GM23248 (cell line): ENCODE results near the gene RAPGEF4. TPM values are rescaled to one million over a fixed set of nuclear protein-coding genes. Genes with fewer than 3 reads are reported as not detected.

ENCODE experiments used
- DNase-seq: peaks from one replicate; pipeline ENCODE4 v3.0.0-alpha.2; 2015
- H2AFZ ChIP-seq: fragments of 200-600 bp; sonication (generic); 2 replicates; pipeline ENCODE4 v1.6.1; 2016; ENCODE audit warnings: antibody characterized with exemption
- H3F3A ChIP-seq: fragments of 200-600 bp; sonication (generic); 2 replicates; pipeline ENCODE4 v1.6.1; 2016; ENCODE audit warnings: mild to moderate bottlenecking, antibody characterized with exemption, mixed run types; ENCODE audit not compliant: insufficient read depth
- H3K27ac ChIP-seq: fragments of 200-600 bp; sonication (generic); 2 replicates; pipeline ENCODE4 v1.5.1; 2016; ENCODE audit warnings: mild to moderate bottlenecking
- H3K27me3 ChIP-seq: fragments of 200-600 bp; sonication (generic); replicated peaks from 2 replicates; pipeline ENCODE4 v1.6.1; 2016; ENCODE audit warnings: mild to moderate bottlenecking; ENCODE audit not compliant: insufficient read depth
- H3K36me3 ChIP-seq: fragments of 200-600 bp; sonication (generic); 2 replicates; pipeline ENCODE4 v1.6.1; 2016; ENCODE audit warnings: low read depth, mild to moderate bottlenecking
- H3K4me1 ChIP-seq: fragments of 200-600 bp; sonication (generic); 2 replicates; pipeline ENCODE4 v1.6.1; 2016; ENCODE audit warnings: mild to moderate bottlenecking; ENCODE audit not compliant: insufficient read depth
- H3K4me2 ChIP-seq: fragments of 200-600 bp; sonication (generic); one replicate; pipeline ENCODE4 v1.6.1; 2016; ENCODE audit warnings: mild to moderate bottlenecking; ENCODE audit not compliant: unreplicated experiment
- H3K4me3 ChIP-seq: fragments of 200-600 bp; sonication (generic); 2 replicates; pipeline ENCODE4 v1.5.1; 2016; ENCODE audit warnings: mild to moderate bottlenecking
- H3K79me2 ChIP-seq: fragments of 200-600 bp; sonication (generic); 2 replicates; pipeline ENCODE4 v1.6.1; 2016; ENCODE audit warnings: mild to moderate bottlenecking; ENCODE audit not compliant: insufficient read depth
- H3K9ac ChIP-seq: fragments of 200-600 bp; sonication (generic); 2 replicates; pipeline ENCODE4 v1.6.1; 2016; ENCODE audit warnings: mild to moderate bottlenecking
- H3K9me2 ChIP-seq: fragments of 200-600 bp; sonication (generic); 2 replicates; pipeline ENCODE4 v1.6.1; 2016; ENCODE audit warnings: mixed run types, mild to moderate bottlenecking, moderate library complexity; ENCODE audit not compliant: insufficient read depth
- H3K9me3 ChIP-seq: fragments of 200-600 bp; sonication (generic); one replicate; pipeline ENCODE4 v1.6.1; 2017; ENCODE audit warnings: low read depth
- H4K20me1 ChIP-seq: fragments of 200-600 bp; sonication (generic); 2 replicates; pipeline ENCODE4 v1.6.0; 2016; ENCODE audit not compliant: insufficient read depth
- EZH2 ChIP-seq: fragments of 200-600 bp; sonication (generic); IDR thresholded peaks from 2 replicates; pipeline ENCODE4 v1.6.1; 2018; ENCODE audit warnings: antibody characterized with exemption, mild to moderate bottlenecking; ENCODE audit not compliant: insufficient read depth, poor library complexity, severe bottlenecking
- EZH2phosphoT487 ChIP-seq: fragments of 200-600 bp; sonication (generic); IDR thresholded peaks from 2 replicates; pipeline ENCODE4 v1.6.1; 2018; ENCODE audit warnings: antibody characterized with exemption, moderate library complexity, mild to moderate bottlenecking, low read depth; ENCODE audit not compliant: insufficient read depth
- WGBS, 2 experiments: methylation state at CpG; one replicate each; pipeline ENCODE4 v1.1.6; 2015 to 2017; ENCODE audit warnings: low lambda C conversion rate in 2 of 2, low coverage in 1 of 2; ENCODE audit errors: missing lambda C conversion rate in 2 of 2; 5-methylcytosine and 5-hydroxymethylcytosine counted together
- in situ Hi-C: fragments of 300-500 bp; cut with MboI; formaldehyde crosslinking; loops from 2 replicates; pipeline ENCODE4 v1.15.0; 2020
- polyA plus RNA-seq: library from polyadenylated mRNA; unstranded; fragments of >200 nt; fragmentation: Nextera tagmentation; extraction: Ambion mirVana; gene quantifications from 2 replicates; pipeline ENCODE4 v1.2.1, GENCODE V29; 2016
- total RNA-seq: library from RNA; depleted of rRNA; stranded (reverse); fragments of >200 nt; shearing (Covaris generic); gene quantifications from 2 replicates; pipeline ENCODE4 v1.2.3, GENCODE V29; 2014

The RAPGEF4 gene
- total and polyA plus RNA-seq, 2 experiments from 2014 or later = 2.2 TPM; not detected in 1

DNA sequence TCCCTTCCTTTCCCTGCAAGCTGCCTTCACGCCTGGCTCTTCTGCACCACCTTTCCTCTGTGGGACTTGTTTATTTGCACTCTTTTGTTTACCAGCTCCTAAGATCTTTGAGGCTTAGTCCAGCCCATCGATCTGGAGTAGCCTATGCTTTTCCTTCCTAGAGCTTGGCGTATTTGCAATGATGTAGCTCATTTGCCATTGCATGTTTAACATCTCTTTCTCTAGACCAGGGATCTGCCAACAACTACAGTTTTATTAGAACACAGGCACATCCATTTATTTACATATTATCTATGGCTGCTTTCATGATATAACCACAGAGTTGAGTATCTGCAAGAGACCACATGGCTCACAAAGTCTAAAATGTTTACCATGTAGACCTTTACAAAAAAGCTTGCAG, 150.4 kb downstream of the RAPGEF4 start:
- H3K36me3 ChIP-seq = no peaks in the 10 kb centered on the region
- H3K27ac ChIP-seq = no peak overlapping the region
- H3F3A ChIP-seq = no peaks in the 10 kb centered on the region
- H3K79me2 ChIP-seq = no peaks in the 10 kb centered on the region
- WGBS, 2 experiments = 48 to 57% methylated on average over 3 of the region's 3 CpGs
- no peaks in the 10 kb centered on the region for H3K4me1 ChIP-seq
- H4K20me1 ChIP-seq = no peaks in the 10 kb centered on the region
- H3K9ac ChIP-seq = no peak overlapping the region
- no peak overlapping the region for H2AFZ ChIP-seq
- no peak for DNase-seq
- TF ChIP-seq EZH2 = no peak
- no peak for TF ChIP-seq EZH2phosphoT487
- H3K4me3 ChIP-seq = no peak overlapping the region
- H3K9me3 ChIP-seq = no peaks in the 10 kb centered on the region
- H3K4me2 ChIP-seq = no peak overlapping the region
- H3K9me2 ChIP-seq = no peaks in the 10 kb centered on the region
- in situ Hi-C loops = no loop called here
- H3K27me3 ChIP-seq = 0 out of 2 replicates have a peak, but pooled peaks cover 13% of the 10 kb centered on the region

GRCh38 chr2:172887280-172887679, 151.6 kb downstream of the RAPGEF4 start:
- peaks cover 19% of the 10 kb centered on the region; the same call in 1 of the 2 replicates for H3K27me3 ChIP-seq
- TF ChIP-seq EZH2phosphoT487 (no peak), EZH2 (no peak)
- no peaks in the 10 kb centered on the region for H4K20me1 ChIP-seq
- H3F3A ChIP-seq = no peaks in the 10 kb centered on the region
- H2AFZ ChIP-seq = no peak overlapping the region
- in situ Hi-C loops = no loop called here
- no peak overlapping the region for H3K27ac ChIP-seq
- no peaks in the 10 kb centered on the region for H3K9me3 ChIP-seq
- no peaks in the 10 kb centered on the region for H3K79me2 ChIP-seq
- H3K36me3 ChIP-seq = no peaks in the 10 kb centered on the region
- H3K9ac ChIP-seq = no peak overlapping the region
- H3K9me2 ChIP-seq = no peaks in the 10 kb centered on the region
- H3K4me1 ChIP-seq = no peaks in the 10 kb centered on the region
- H3K4me3 ChIP-seq = no peak overlapping the region
- DNase-seq = no peak
- WGBS, 2 experiments = 81 to 93% methylated on average over 2 of the region's 2 CpGs
- no peak overlapping the region for H3K4me2 ChIP-seq

DNA sequence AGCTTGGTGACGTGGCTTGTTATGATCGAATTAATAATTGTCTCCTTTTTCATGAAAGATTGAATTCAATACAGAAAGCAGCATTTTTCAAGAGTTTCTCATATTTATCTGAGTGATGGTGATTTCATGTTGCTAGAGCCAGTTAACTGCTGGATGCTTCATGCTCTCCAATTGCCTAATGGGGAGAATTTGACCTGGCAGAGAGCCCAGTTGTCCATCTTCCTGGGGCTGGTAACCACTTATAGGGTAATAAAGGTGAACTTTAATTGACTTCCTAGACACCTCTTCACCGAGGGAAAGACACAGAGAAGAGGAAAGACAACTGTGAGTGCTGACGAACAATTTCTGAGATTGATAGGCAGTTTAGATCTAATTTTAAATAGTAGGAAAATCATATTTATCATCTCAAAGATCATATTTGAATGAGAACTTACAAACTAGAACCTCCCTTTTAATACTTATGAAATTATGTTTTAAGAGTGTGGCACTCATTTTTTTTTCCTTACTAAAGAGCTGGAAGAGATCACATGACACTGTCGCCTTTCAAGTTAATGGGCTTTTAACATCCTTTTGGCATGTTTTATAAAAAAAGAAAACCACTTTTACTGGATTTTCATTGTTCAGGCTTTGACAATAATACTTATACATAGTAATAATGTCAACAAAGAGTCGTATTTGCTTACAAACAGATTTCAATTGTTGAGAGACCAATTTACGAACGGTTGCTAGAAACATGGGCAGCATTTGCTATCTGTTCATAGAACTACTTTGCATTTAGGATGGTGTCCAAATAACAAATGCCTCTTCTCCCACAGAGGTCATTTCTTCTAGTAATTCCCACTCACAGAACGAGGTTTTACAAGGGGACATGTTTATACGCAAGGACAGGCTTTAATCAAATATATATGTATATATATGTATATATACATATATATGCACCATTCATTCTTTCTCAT, 153.3 kb downstream of the RAPGEF4 start:
- no peaks in the 10 kb centered on the region for H3K9me2 ChIP-seq
- H3K27me3 ChIP-seq = peaks cover 26% of the 10 kb centered on the region
- in situ Hi-C loops = no loop called here
- no peaks in the 10 kb centered on the region for H3K4me1 ChIP-seq
- TF ChIP-seq EZH2phosphoT487 (no peak), EZH2 (no peak)
- WGBS, 2 experiments = 68 to 70% methylated on average over 10 of the region's 10 CpGs
- H3K4me3 ChIP-seq = no peak overlapping the region
- no peaks in the 10 kb centered on the region for H3K36me3 ChIP-seq
- no peak overlapping the region for H3K9ac ChIP-seq
- H3F3A ChIP-seq = no peaks in the 10 kb centered on the region
- no peaks in the 10 kb centered on the region for H4K20me1 ChIP-seq
- H3K9me3 ChIP-seq = no peaks in the 10 kb centered on the region
- H3K79me2 ChIP-seq = no peaks in the 10 kb centered on the region
- no peak overlapping the region for H2AFZ ChIP-seq
- no peak overlapping the region for H3K4me2 ChIP-seq
- no peak overlapping the region for H3K27ac ChIP-seq
- no peak for DNase-seq

- Histone ChIP-seq H4K20me1 (no peaks in the 10 kb centered on the region), H3F3A (no peaks in the 10 kb centered on the region), H3K9ac (no peak overlapping the region), H3K4me2 (no peak overlapping the region), H3K79me2 (no peaks in the 10 kb centered on the region), H3K9me2 (no peaks in the 10 kb centered on the region), H3K9me3 (no peaks in the 10 kb centered on the region), H3K36me3 (no peaks in the 10 kb centered on the region), H3K4me3 (no peak overlapping the region), H2AFZ (no peak overlapping the region), H3K27ac (no peak overlapping the region), H3K4me1 (no peaks in the 10 kb centered on the region), H3K27me3 (peaks cover 27% of the 10 kb centered on the region)
- in situ Hi-C loops = no loop called here
- WGBS, 2 experiments = 33 to 37% methylated on average over 7 of the region's 7 CpGs
- no peak for DNase-seq
- TF ChIP-seq EZH2phosphoT487 (no peak), EZH2 (no peak)
Observed at GRCh38 chr2:172889768-172890430, 154.3 kb downstream of the RAPGEF4 start.
